ENCODE measurements around the gene TPPP3.
"Not testable (repeated sequence)": the region's sequence is repeated elsewhere in the genome, so short reads cannot be mapped to it uniquely, and the experiment has no call there.

The TPPP3 gene

DNA sequence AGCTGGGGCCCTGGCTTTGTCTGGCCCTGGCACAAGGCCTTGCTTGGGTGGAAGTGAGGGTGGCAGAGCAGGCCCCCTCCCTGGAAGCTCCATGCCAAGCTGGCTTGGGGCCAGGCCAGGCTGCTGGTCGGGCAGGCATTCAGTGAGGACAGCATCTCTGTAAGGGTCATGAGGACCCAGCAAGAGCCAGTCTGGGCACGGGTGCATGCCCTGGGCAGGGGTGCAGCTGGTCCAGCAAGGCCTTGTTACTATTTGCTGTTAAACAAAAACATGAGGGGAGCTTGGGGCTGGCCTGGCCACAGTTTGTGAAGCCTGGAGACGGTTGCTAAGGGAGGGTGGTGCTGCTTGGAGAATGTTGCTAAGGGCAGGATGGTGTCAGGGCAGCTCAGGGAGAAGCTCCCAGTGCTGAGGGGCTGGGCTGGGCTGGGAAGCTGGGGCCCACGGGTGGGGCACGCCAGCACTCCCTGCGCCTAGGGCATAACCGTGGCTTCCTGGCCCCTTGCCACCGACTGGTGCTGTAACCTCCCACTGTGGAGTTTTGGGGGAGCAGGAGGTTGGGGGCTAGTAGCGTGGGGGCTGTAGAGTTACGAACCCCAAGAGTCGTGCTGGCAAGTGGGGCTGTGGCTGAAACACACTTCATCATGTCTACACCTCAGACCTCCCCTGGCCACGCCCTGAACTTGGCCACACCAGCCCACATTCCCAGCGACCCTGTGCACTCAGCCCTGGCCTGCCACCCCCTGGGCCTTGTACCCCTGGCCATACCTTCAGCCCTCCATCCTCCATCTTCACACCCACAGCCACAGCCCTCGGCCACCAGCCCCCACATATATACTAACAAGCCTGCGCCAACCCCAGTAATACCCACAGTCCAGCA lies 1.6 kb downstream of the TPPP3 start:
- no peak for DNase-seq

DNA sequence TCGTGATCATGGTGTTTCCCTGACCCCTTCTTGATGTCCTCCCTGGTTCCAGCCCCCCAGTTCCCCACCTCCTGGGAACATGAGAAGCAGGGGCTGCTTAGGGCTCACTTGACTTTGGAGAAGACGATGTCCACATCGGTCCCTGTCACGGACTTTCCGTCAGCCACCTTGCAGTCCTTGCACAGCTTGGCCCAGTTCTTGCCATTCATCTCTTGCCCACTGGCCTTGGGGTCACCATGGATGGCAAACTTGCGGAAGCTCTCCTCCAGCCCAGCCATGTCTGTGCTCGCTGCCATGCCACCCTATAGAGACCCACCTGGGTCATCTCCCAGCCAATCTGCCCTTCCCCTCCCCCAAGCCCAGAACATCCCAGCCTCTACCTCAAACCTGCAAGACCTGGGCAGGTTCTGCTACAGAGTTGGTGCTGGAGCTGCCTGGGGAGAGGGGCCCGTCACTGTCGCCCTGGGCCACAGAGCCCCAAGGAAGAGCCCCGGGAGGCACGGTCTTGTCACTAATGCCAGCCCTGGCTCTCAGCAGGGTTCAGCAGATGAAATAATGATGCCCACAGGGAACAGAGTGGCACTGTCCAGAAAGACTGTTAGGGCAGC lies 2.4 kb downstream of the TPPP3 start:
- DNase-seq, result no peak

- DNase-seq, result no peak
These were observed 3.1 kb downstream of the TPPP3 start for GRCh38 chr16:67389911-67390815.

GRCh38 chr16:67388591-67388990 lies 4.7 kb downstream of the TPPP3 start:
- DNase-seq, result no peak

DNA sequence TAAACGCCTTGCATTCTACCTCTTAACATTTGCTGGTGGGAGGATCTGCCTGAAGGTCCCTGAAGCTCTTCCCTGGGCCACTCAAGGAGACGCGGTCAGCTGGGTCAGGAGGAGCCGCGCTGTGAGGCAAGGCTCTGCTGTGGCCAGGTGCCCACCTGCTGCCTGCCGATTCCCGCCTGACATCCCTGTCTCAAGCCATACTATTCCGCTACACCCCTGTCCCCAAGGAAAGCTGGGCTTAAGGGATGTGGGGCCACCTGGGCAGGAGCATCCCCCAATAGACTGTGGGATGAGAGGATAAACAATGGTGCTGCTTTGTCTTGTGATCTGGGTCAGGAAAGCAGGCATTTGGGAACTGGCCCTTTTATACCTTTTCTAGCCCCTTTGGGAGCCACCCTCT lies 5.1 kb downstream of the TPPP3 start:
- DNase-seq, result no peak

GRCh38 chr16:67387479-67388079 lies 5.7 kb downstream of the TPPP3 start:
- no peak for DNase-seq

DNA sequence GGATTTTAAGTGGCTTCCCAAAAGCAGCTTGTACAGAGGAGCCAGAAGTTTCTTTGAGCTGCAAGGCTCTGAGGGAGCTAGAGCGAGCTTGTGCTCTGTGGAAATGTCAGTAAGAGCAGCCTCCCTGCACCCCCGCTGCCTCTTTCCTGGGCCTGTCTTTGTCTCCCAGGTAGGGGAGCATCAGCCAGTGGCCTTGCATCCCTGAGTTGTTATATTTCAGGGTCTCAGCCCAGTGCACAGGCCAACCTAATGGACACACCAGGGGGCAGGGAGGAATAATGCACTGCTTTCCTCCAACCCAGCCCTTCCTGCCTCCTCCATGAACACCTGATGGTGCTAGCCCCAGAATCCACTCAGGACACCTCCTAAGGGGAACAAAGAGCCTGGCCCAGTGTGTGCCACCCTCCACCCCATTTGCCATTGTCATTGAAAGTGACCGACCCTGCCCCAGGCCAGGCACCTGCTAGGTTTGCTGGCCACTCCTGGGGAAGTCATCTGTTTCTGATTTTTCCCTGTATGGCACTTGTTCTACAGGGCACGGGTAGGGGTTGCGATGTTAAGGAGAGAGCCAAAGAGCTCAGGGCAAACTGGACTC lies 6.3 kb downstream of the TPPP3 start:
- DNase-seq, result no peak

- DNase-seq, result no peak
These were observed 8.4 kb downstream of the TPPP3 start for GRCh38 chr16:67384778-67385510.

- no peak for DNase-seq
These were observed 10.0 kb downstream of the TPPP3 start for GRCh38 chr16:67383284-67383683.

DNA sequence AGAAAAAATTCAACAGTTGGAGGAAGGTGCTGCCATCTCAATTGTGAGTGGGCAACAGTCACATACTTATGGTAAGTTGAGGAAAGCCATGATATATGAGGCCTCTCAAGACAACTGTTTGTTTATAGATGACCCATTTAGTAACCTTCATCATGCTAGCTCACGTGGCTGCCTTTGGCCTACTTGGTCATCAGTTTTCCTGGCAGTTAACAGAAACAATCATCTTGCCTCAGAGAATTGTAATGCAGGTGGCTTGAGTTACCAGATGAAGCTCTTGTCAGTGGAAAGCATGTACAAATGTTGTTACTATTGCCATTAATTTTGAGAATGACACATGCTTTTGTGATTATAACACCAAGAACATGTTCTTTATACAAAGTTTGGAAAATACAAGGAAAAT lies 14.7 kb downstream of the TPPP3 start:
- no peak for DNase-seq

- not testable (repeated sequence) for DNase-seq
These were observed 17.3 kb downstream of the TPPP3 start for GRCh38 chr16:67376012-67376411.

DNA sequence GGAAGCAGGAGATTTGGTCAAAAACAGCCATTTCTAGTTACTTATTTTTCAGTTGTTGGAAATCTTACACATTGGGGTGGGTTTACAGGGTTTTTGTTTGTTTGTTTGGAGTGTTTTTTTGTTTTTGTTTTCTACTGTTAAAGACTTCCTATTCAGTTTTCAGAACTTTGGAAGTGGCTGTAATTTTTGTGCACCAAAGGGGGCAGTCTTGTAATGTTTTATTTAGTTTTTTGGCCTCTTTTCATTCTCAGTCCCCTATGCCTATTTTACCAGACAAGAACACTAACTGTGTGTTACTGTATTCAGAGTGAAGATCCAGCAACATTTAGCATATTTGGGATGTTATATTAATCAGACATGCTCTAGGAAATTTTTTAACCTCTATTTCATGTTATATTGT lies 20.6 kb downstream of the TPPP3 start:
- DNase-seq, result no peak

- DNase-seq, result no peak
These were observed 22.6 kb downstream of the TPPP3 start for GRCh38 chr16:67370661-67371060.

GRCh38 chr16:67364600-67365235 lies 28.6 kb downstream of the TPPP3 start:
- DNase-seq, result no peak

- no peak for DNase-seq
These were observed 32.3 kb downstream of the TPPP3 start for GRCh38 chr16:67361038-67361437.

DNA sequence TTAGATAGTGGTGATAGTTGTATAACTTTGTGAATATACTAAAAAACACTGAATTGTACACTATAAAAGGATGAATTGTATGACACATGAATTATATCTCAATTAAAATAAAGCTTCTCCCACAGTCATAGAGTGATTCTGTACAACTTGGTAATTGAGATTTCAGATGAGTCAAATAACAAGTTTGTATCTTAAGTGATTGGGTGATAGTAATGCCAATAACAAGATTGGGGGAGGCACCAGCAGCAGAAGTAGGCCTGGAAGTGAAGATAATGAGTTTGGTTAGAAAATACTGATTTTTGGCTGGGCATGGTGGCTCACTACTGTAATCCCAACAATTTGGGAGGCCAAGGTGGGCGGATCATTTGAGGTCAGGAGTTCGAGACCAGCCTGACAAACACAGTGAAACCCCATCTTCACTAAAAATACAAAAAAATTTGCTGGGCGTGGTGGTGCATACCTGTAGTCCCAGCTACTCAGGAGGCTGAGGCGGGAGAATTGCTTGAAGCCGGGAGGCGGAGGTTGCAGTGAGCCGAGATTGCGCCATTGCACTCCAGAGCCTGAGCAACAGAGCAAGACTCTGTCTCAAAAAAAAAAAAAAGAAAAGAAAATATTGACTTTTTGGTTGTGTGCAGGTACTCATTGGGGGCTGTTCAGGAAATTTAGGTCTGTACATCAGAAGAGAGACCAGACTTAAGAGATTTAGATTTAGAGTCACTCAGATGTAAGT lies 33.6 kb downstream of the TPPP3 start:
- not testable (repeated sequence) for DNase-seq

DNA sequence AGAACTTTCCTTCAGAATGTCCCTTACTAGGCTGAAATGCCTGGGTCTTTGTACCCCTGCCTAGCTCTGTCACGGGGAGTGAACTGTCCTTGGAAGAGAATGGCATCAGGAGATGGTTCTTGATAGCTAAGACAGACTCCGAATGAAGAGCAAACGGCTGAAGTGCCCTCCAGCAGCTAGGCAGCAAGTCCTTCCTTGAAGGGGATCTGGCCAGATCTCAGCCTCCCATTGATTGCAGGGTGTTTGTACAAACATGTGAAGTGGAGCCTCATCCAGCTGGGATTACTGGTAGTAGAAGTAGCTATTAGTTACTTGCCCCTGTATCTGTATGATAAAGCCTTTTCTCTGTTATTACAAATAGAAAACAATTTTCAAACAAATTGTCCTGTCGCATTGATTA lies 35.7 kb downstream of the TPPP3 start:
- DNase-seq, result no peak

GRCh38 chr16:67356396-67356795 lies 36.9 kb downstream of the TPPP3 start:
- peak; percentile 30 for DNase-seq

GRCh38 chr16:67352463-67352862 lies 40.8 kb downstream of the TPPP3 start:
- DNase-seq, result not testable (repeated sequence)

- DNase-seq, result no peak
These were observed 43.0 kb downstream of the TPPP3 start for GRCh38 chr16:67350324-67350723.
